K562 (cell line): ENCODE results near the gene HPDL. TPM values are rescaled to one million over a fixed set of nuclear protein-coding genes. Genes with fewer than 3 reads are reported as not detected.
A peak's percentile ranks its signal among the peaks of the same experiment; 100 is the strongest.

Experiments used
- ELF2 ChIP-seq: fragments of 250-450 bp; sonication (Bioruptor Pico); IDR thresholded peaks from 2 replicates; pipeline ENCODE4 v1.5.0; 2021; ENCODE audit warnings: mild to moderate bottlenecking
- GTF2F1 ChIP-seq: IDR thresholded peaks from 2 replicates; pipeline ENCODE4 v1.6.1; 2011; ENCODE audit warnings: low read depth, low read length, improper control_type of control experiment
- GTF3C2 ChIP-seq: IDR thresholded peaks from 3 replicates; pipeline ENCODE4 v1.6.1; 2011; ENCODE audit warnings: borderline replicate concordance, mild to moderate bottlenecking, moderate library complexity; ENCODE audit not compliant: insufficient read length; ENCODE audit errors: extremely low read depth
- IRF9 ChIP-seq: fragments of 450-650 bp; IDR thresholded peaks from 2 replicates; pipeline ENCODE4 v1.6.1; 2016; ENCODE audit warnings: missing biosample characterization, missing genetic modification characterization
- NEUROD1 ChIP-seq: fragments of 150-350 bp; IDR thresholded peaks from 2 replicates; pipeline ENCODE4 v1.6.1; 2014; ENCODE audit warnings: borderline replicate concordance, low read length, low read depth; ENCODE audit not compliant: partially characterized antibody
- NFRKB ChIP-seq: fragments of 450-650 bp; IDR thresholded peaks from 2 replicates; pipeline ENCODE4 v1.6.1; 2016; ENCODE audit warnings: low read depth
- SREBF1 ChIP-seq: fragments of 150-350 bp; IDR thresholded peaks from 2 replicates; pipeline ENCODE4 v1.6.1; 2014; ENCODE audit warnings: antibody characterized with exemption, low read depth, low read length, borderline replicate concordance
- USF1 ChIP-seq: sonication (generic); formaldehyde crosslinking; IDR thresholded peaks from 2 replicates; pipeline ENCODE4 v1.9.0; 2022; ENCODE audit warnings: mild to moderate bottlenecking, missing genetic modification reagents
- ZMIZ1 ChIP-seq, 2 experiments: fragments of 150-350 bp in 1 of 2; IDR thresholded peaks; 2 replicates each; pipeline ENCODE4 v1.6.1; 2012 to 2016; ENCODE audit warnings: low read depth in 2 of 2, low read length in 2 of 2, mild to moderate bottlenecking in 1 of 2, moderate library complexity in 1 of 2
- ZNF197 ChIP-seq: fragments of 200-800 bp; sonication (Bioruptor generic); IDR thresholded peaks from 2 replicates; pipeline ENCODE4 v1.6.1; 2016; ENCODE audit warnings: low read depth, missing genetic modification characterization, missing compliant biosample characterization
- ZNF398 ChIP-seq: fragments of 250-450 bp; sonication (Bioruptor Pico); IDR thresholded peaks from 2 replicates; pipeline ENCODE4 v1.8.0; 2021; ENCODE audit warnings: moderate library complexity, mild to moderate bottlenecking, inconsistent platforms
- ZNF764 ChIP-seq: fragments of 250-450 bp; sonication (Bioruptor Pico); IDR thresholded peaks from 2 replicates; pipeline ENCODE4 v1.4.0; 2020; ENCODE audit warnings: low read depth, mild to moderate bottlenecking, moderate library complexity
- polyA plus RNA-seq, 8 experiments: library from polyadenylated mRNA; depleted of rRNA in 4 of 8; stranded (reverse) in 5 of 8; unstranded in 3 of 8; fragments of >200 nt; fragmentation: Nextera tagmentation in 2 of 8; fragmentation: Illumina TruSeq in 1 of 8; extraction: Ambion mirVana in 2 of 8; extraction: Trizol in 1 of 8; gene quantifications; 2 replicates each; pipeline versions ENCODE4 v1.2.1 to v1.2.3, GENCODE V29; 2011 to 2014; ENCODE audit warnings: inconsistent platforms in 1 of 8, missing spikeins in 1 of 8
- total RNA-seq, 7 experiments: library from RNA; depleted of rRNA in 6 of 7; stranded (reverse); fragments of >200 nt in 6 of 7; fragmentation: Illumina TruSeq in 2 of 7; extraction: Trizol in 2 of 7; gene quantifications; 2 replicates each; pipeline versions ENCODE4 v1.2.1 to v1.2.3, GENCODE V29; 2011 to 2021; ENCODE audit warnings: low replicate concordance in 1 of 7

The HPDL gene
- total and polyA plus RNA-seq, 9 of the 15 experiments (the other 6 are each of a cell fraction or from before 2014, with no cell fraction given) = not detected

- TF ChIP-seq ZNF398 (CRISPR knock-in tag) (no peak), ZNF764 (CRISPR knock-in tag) (no peak), NEUROD1 (no peak), NFRKB (peak; percentile 97), ELF2 (CRISPR knock-in tag) (no peak), IRF9 (tag) (no peak), SREBF1 (peak; percentile 24; the same call in 1 of the 2 replicates), GTF2F1 (peak; percentile 85), GTF3C2 (no peak), ZMIZ1 (IDR thresholded peaks at IDR 0.05; ENCODE audit: low read depth in 2 of 2, low read length in 2 of 2) (peak in 1 of 2 experiments; percentile 13; a peak in 2 of 4 replicates), ZNF197 (CRISPR knock-in tag) (no peak), USF1 (CRISPR knock-in tag) (peak; percentile 38; the same call in 1 of the 2 replicates)
These were observed 13.3 kb downstream of the HPDL start, which contains the start of the genes MUTYH and TOE1 (continued) for GRCh38 chr1:45339789-45340558.
